ENCODE data around the gene ODAD4. TPM values are rescaled to one million over a fixed set of nuclear protein-coding genes. Genes with fewer than 3 reads are reported as not detected.

The ODAD4 gene
- total and polyA plus RNA-seq, 2 donors from 2014 or later, result 4.6 to 6.0 TPM

DNA sequence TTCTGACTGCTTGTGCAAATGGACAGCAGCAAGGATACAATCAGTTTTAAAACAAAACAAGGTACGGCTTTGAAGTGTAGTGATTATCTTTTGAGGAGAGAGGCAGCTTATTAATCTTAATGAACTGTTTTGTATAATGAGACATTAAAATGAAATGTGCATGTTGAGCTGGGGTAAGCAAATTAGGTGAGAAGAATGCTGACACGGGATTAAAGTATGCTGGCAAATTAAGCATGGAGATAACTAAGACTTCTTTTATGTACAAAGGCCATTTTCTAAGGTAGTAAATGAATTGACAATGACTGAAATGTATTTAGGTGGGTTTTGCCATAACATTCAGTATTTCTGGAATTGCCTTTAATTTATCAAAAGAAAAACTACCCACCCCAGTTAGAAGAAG, 68.1 kb downstream of the ODAD4 start:
- Histone ChIP-seq H3K9me3 (ENCODE audit: control insufficient read depth in 2 of 3, insufficient read depth in 1 of 3, low read length in 3 of 3) (no peaks in the 10 kb centered on the region), H3K9ac (ENCODE audit: low read length in 3 of 3) (no peak overlapping the region), H3K27ac (ENCODE audit: low read depth in 2 of 2, low read length in 2 of 2) (no peak overlapping the region), H3K4me1 (ENCODE audit: control insufficient read depth in 2 of 3, insufficient read depth in 2 of 3, low read depth in 1 of 3, low read length in 3 of 3) (peaks cover 0 to 16% (median 5%) of the 10 kb centered on the region in 3 donors), H3K36me3 (ENCODE audit: control insufficient read depth in 2 of 3, insufficient read depth in 3 of 3, low read length in 3 of 3) (peaks cover 13 to 57% (median 32%) of the 10 kb centered on the region in 3 donors), H3K4me3 (ENCODE audit: low read length in 3 of 3) (no peak overlapping the region), H3K27me3 (ENCODE audit: control insufficient read depth, insufficient read depth, low read length) (no peaks in the 10 kb centered on the region)
- no peak for TF ChIP-seq CTCF (IDR thresholded peaks at IDR 0.05; ENCODE audit: borderline replicate concordance, extremely low read depth, insufficient read depth)
- intact Hi-C loops (cut with DNase I), result no loop called here
- FAIRE-seq (no peak), DNase-seq (no peak)

- Histone ChIP-seq H3K27me3 (ENCODE audit: control insufficient read depth, insufficient read depth, low read length) (no peaks in the 10 kb centered on the region), H3K36me3 (ENCODE audit: control insufficient read depth in 2 of 3, insufficient read depth in 3 of 3, low read length in 3 of 3) (peaks cover 13 to 47% (median 27%) of the 10 kb centered on the region in 3 donors), H3K4me1 (ENCODE audit: control insufficient read depth in 2 of 3, insufficient read depth in 2 of 3, low read depth in 1 of 3, low read length in 3 of 3) (peaks cover 0 to 25% (median 5%) of the 10 kb centered on the region in 3 donors), H3K27ac (ENCODE audit: low read depth in 2 of 2, low read length in 2 of 2) (no peak overlapping the region), H3K4me3 (ENCODE audit: low read length in 3 of 3) (no peak overlapping the region), H3K9ac (ENCODE audit: low read length in 3 of 3) (no peak overlapping the region), H3K9me3 (ENCODE audit: control insufficient read depth in 2 of 3, insufficient read depth in 1 of 3, low read length in 3 of 3) (no peaks in the 10 kb centered on the region)
- no peak for FAIRE-seq
- no peak for TF ChIP-seq CTCF (IDR thresholded peaks at IDR 0.05; ENCODE audit: borderline replicate concordance, extremely low read depth, insufficient read depth)
- intact Hi-C loops (cut with DNase I), result no loop called here
- no peak for DNase-seq
Observed at GRCh38 chr17:42000413-42001133, 70.2 kb downstream of the ODAD4 start.

- DNase-seq (no peak), FAIRE-seq (no peak)
- H3K4me3 ChIP-seq (ENCODE audit: low read length in 3 of 3), result no peak overlapping the region
- TF ChIP-seq CTCF (IDR thresholded peaks at IDR 0.05; ENCODE audit: borderline replicate concordance, extremely low read depth, insufficient read depth), result no peak
- H3K36me3 ChIP-seq (ENCODE audit: control insufficient read depth in 2 of 3, insufficient read depth in 3 of 3, low read length in 3 of 3), result peaks cover 13 to 37% (median 21%) of the 10 kb centered on the region in 3 donors
- no peak overlapping the region for H3K9ac ChIP-seq (ENCODE audit: low read length in 3 of 3)
- H3K4me1 ChIP-seq (ENCODE audit: control insufficient read depth in 2 of 3, insufficient read depth in 2 of 3, low read depth in 1 of 3, low read length in 3 of 3), result peaks cover 0 to 25% (median 5%) of the 10 kb centered on the region in 3 donors
- H3K27me3 ChIP-seq (ENCODE audit: control insufficient read depth, insufficient read depth, low read length), result no peaks in the 10 kb centered on the region
- intact Hi-C loops (cut with DNase I), result no loop called here
- H3K27ac ChIP-seq (ENCODE audit: low read depth in 2 of 2, low read length in 2 of 2), result no peak overlapping the region
- H3K9me3 ChIP-seq (ENCODE audit: control insufficient read depth in 2 of 3, insufficient read depth in 1 of 3, low read length in 3 of 3), result no peaks in the 10 kb centered on the region
Observed at GRCh38 chr17:42001729-42002128, 71.3 kb downstream of the ODAD4 start.

Measured in kidney (tissue), 14 donors.